ENCODE measurements around the gene PEX12. TPM values are rescaled to one million over a fixed set of nuclear protein-coding genes. Genes with fewer than 3 reads are reported as not detected.
"Not testable (repeated sequence)": the region's sequence is repeated elsewhere in the genome, so short reads cannot be mapped to it uniquely, and the experiment has no call there.

The PEX12 gene
- total and polyA plus RNA-seq, 5 donors from 2014 or later, result 1.1 to 3.4 (median 1.8) TPM

DNA sequence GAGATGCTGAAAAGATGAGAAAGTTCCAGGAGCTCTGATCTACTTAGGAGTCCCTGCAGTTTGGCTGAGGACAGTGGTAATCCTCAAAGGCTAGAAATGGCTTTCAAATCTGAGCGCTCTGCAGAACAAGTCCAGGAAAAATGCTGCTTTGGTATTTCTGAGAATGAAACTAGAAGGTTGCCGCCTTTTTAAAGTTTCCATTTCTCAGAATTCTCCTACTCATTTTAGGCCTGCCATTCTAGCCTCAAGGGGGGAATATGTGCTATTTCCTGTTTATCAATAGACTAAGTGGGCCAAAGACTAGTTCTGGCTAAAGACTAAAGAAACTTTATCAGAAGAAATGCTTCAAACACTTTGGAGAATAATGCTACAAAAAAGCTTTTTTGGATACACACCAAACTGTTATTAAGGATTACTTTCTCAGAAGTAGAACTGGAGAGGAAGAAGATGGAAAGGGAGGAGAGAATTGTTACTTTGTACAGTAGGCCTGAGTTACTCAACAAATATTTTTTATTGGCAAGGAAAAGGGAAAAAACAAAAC, 40.7 kb downstream of the PEX12 start, which contains the start of gene SLFN12L:
Gene SLFN12L, minus strand, starts transcription at position 78 of the 541 bp plus-strand sequence. CDS start 15,314 bp downstream, outside the sequence.
- Mint-ChIP-seq H3K36me3 (peaks cover 15% of the 10 kb centered on the region), H3K27ac (peak within 1 kb of the TSS; percentile 87 to 100 (median 94)), H3K4me1 (peaks cover 31 to 67% (median 48%) of the 10 kb centered on the region in 4 donors), H3K9me3 (no peaks in the 10 kb centered on the region), H3K4me3 (peak within 1 kb of the TSS; percentile 89 to 98 (median 94)), H3K27me3 (no peaks in the 10 kb centered on the region)
- Histone ChIP-seq H3K27ac (ENCODE audit: insufficient read depth, low read length, poor library complexity, severe bottlenecking) (peak within 1 kb of the TSS; percentile 86), H3K4me1 (ENCODE audit: control insufficient read depth, insufficient read depth, low read length, poor library complexity, severe bottlenecking) (peaks cover 85% of the 10 kb centered on the region), H3K9me3 (ENCODE audit: control insufficient read depth in 2 of 2, low read length in 2 of 2) (no peaks in the 10 kb centered on the region), H3K36me3 (ENCODE audit: control insufficient read depth, insufficient read depth, low read length) (no peaks in the 10 kb centered on the region), H3K27me3 (ENCODE audit: control insufficient read depth, insufficient read depth, low read length) (no peaks in the 10 kb centered on the region), H3K4me3 (ENCODE audit: low read depth, low read length) (peak within 1 kb of the TSS; percentile 97)
- DNase-seq (peak in 2 of 3 donors; percentile 34 to 95), ATAC-seq (ENCODE audit: low read depth in 2 of 2) (peak; percentile 69 to 71)

DNA sequence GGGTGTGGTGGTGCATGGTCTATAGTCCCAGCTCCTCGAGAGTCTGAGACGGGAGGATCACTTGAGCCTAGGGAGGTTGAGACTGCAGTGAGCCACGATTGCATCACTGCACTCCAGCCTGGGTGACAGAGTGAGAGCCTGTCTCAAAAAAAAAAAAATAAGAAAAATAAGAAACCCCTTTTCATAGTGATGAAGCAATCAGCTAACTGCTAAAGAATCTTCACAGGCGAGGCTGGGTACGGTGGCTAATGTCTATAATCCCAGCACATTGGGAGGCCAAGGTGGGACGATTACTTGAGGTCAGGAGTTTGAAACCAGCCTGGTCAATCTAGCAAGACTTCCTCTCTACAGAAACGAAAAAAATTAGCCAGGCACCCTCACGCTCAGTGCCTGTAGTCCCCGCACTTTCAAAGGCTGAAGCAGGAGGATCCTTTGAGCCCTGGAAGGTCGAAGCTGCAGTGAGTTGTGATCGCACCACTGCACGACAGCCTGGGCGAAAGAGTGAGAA, 41.7 kb downstream of the PEX12 start:
- H3K27ac ChIP-seq (ENCODE audit: insufficient read depth, low read length, poor library complexity, severe bottlenecking), result peak overlapping the region; percentile 86
- Mint-ChIP-seq H3K27ac (peak overlapping the region; percentile 87 to 100 (median 94)), H3K4me1 (peaks cover 35 to 75% (median 53%) of the 10 kb centered on the region in 4 donors), H3K36me3 (peaks cover 15% of the 10 kb centered on the region), H3K4me3 (peak overlapping the region; percentile 89 to 98 (median 94)), H3K9me3 (no peaks in the 10 kb centered on the region), H3K27me3 (no peaks in the 10 kb centered on the region)
- peak overlapping the region; percentile 97 for H3K4me3 ChIP-seq (ENCODE audit: low read depth, low read length)
- peaks cover 92% of the 10 kb centered on the region for H3K4me1 ChIP-seq (ENCODE audit: control insufficient read depth, insufficient read depth, low read length, poor library complexity, severe bottlenecking)
- DNase-seq (peak in 1 of 3 donors; percentile 35), ATAC-seq (ENCODE audit: low read depth in 2 of 2) (peak in 1 of 2 donors; percentile 4)
- no peaks in the 10 kb centered on the region for H3K27me3 ChIP-seq (ENCODE audit: control insufficient read depth, insufficient read depth, low read length)
- no peaks in the 10 kb centered on the region for H3K9me3 ChIP-seq (ENCODE audit: control insufficient read depth in 2 of 2, low read length in 2 of 2)
- H3K36me3 ChIP-seq (ENCODE audit: control insufficient read depth, insufficient read depth, low read length), result no peaks in the 10 kb centered on the region

DNA sequence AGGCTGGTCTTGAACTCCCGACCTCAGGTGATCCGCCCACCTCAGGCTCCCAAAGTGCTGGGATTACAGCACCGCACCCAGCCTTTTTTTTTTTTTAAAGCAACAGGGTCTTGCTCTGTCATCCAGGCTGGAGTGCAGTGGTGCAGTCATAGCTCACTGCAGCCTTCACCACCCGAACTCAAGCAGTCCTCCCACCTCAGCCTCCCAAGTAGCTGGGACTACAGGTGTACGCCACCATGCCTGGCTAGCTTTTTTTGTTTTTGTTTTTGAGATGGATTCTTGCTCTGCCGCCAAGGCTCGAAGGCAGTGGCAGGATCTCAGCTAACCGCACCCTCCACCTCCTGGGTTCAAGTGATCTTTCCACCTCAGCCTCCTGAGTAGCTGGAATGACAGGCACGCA, 43.0 kb downstream of the PEX12 start:
- Mint-ChIP-seq H3K27ac (peak overlapping the region; percentile 87 to 100 (median 94)), H3K4me1 (peaks cover 39 to 74% (median 55%) of the 10 kb centered on the region in 4 donors), H3K4me3 (peak overlapping the region; percentile 89 to 98 (median 94)), H3K36me3 (peaks cover 21% of the 10 kb centered on the region)
- not testable (repeated sequence) for H3K27me3 ChIP-seq (ENCODE audit: control insufficient read depth, insufficient read depth, low read length); H3K36me3 ChIP-seq (ENCODE audit: control insufficient read depth, insufficient read depth, low read length); DNase-seq; H3K9me3 ChIP-seq (ENCODE audit: control insufficient read depth in 2 of 2, low read length in 2 of 2); ATAC-seq (ENCODE audit: low read depth in 2 of 2); H3K27me3 Mint-ChIP-seq; H3K9me3 Mint-ChIP-seq
- Histone ChIP-seq H3K4me3 (ENCODE audit: low read depth, low read length) (peak overlapping the region; percentile 97), H3K4me1 (ENCODE audit: control insufficient read depth, insufficient read depth, low read length, poor library complexity, severe bottlenecking) (peaks cover 95% of the 10 kb centered on the region), H3K27ac (ENCODE audit: insufficient read depth, low read length, poor library complexity, severe bottlenecking) (peak overlapping the region; percentile 86)

DNA sequence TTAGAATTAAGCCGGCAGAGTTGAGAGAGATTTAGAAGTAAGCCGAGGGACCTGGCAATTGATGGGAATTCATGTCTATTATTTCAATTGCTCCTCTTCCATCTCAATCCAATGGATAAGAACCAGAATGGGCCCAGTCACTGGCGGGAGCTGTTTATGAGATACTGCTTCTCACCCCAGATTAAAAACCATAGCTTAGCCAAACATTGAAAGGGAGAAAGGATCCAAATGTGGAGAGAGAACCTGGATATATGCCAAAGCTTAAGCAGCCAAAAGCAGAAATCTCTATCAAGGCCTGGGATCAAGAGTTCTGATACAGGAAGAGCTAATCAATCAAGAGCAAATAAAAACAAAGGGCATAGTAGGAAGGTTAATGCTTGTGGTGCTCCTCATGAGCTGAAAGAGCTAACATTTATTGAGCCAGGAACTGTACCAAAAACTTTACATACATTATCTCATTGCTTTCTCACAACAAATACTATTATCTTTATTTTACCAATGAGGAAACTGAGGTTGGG, 43.7 kb downstream of the PEX12 start:
- Histone ChIP-seq H3K9me3 (ENCODE audit: control insufficient read depth in 2 of 2, low read length in 2 of 2) (no peaks in the 10 kb centered on the region), H3K4me1 (ENCODE audit: control insufficient read depth, insufficient read depth, low read length, poor library complexity, severe bottlenecking) (peaks cover 87% of the 10 kb centered on the region), H3K27me3 (ENCODE audit: control insufficient read depth, insufficient read depth, low read length) (no peaks in the 10 kb centered on the region), H3K4me3 (ENCODE audit: low read depth, low read length) (peak overlapping the region; percentile 97), H3K36me3 (ENCODE audit: control insufficient read depth, insufficient read depth, low read length) (no peaks in the 10 kb centered on the region), H3K27ac (ENCODE audit: insufficient read depth, low read length, poor library complexity, severe bottlenecking) (peak overlapping the region; percentile 86)
- no peaks in the 10 kb centered on the region for H3K27me3 Mint-ChIP-seq
- H3K4me1 Mint-ChIP-seq, result peaks cover 34 to 72% (median 52%) of the 10 kb centered on the region in 4 donors
- peak overlapping the region; percentile 87 to 100 (median 94) for H3K27ac Mint-ChIP-seq
- ATAC-seq (ENCODE audit: low read depth in 2 of 2) (no peak), DNase-seq (no peak)
- H3K9me3 Mint-ChIP-seq, result peaks cover 0 to 2% (median 0%) of the 10 kb centered on the region in 7 donors
- H3K4me3 Mint-ChIP-seq, result peak overlapping the region; percentile 89 to 98 (median 94)
- peaks cover 22% of the 10 kb centered on the region for H3K36me3 Mint-ChIP-seq

DNA sequence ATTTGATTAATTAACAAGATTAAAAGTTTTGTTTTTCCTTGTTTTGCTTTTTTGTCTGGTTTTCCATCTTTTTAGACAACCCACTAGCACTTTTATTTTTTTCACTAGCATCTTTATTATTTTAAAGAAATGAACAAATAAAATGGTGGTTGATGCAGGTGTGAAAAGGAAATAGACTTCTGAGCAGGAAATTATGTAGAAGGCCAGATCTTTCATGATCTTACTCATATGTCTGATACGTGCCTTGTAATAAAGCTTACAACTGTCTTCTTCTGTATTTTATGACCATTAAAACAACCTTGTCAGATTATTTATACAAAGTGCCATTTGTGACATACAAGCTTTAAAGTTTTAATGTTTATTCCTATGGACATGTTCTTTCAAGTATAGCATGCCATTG, 47.2 kb downstream of the PEX12 start:
- ATAC-seq (ENCODE audit: low read depth in 2 of 2), result peak; percentile 35 to 48
- peak overlapping the region; percentile 12 to 92 (median 81) for H3K4me3 Mint-ChIP-seq
- H3K27me3 Mint-ChIP-seq, result no peaks in the 10 kb centered on the region
- peaks cover 0 to 5% (median 0%) of the 10 kb centered on the region in 7 donors for H3K9me3 Mint-ChIP-seq
- peak overlapping the region in 2 of 3 donors; percentile 48 to 78 for H3K27ac Mint-ChIP-seq
- Histone ChIP-seq H3K4me1 (ENCODE audit: control insufficient read depth, insufficient read depth, low read length, poor library complexity, severe bottlenecking) (peaks cover 65% of the 10 kb centered on the region), H3K9me3 (ENCODE audit: control insufficient read depth in 2 of 2, low read length in 2 of 2) (no peaks in the 10 kb centered on the region), H3K27ac (ENCODE audit: insufficient read depth, low read length, poor library complexity, severe bottlenecking) (peak overlapping the region; percentile 86), H3K27me3 (ENCODE audit: control insufficient read depth, insufficient read depth, low read length) (no peaks in the 10 kb centered on the region), H3K4me3 (ENCODE audit: low read depth, low read length) (peak overlapping the region; percentile 81), H3K36me3 (ENCODE audit: control insufficient read depth, insufficient read depth, low read length) (no peaks in the 10 kb centered on the region)
- peaks cover 31 to 85% (median 65%) of the 10 kb centered on the region in 4 donors for H3K4me1 Mint-ChIP-seq
- DNase-seq, result peak in 2 of 3 donors; percentile 37 to 52
- peaks cover 34% of the 10 kb centered on the region for H3K36me3 Mint-ChIP-seq

DNA sequence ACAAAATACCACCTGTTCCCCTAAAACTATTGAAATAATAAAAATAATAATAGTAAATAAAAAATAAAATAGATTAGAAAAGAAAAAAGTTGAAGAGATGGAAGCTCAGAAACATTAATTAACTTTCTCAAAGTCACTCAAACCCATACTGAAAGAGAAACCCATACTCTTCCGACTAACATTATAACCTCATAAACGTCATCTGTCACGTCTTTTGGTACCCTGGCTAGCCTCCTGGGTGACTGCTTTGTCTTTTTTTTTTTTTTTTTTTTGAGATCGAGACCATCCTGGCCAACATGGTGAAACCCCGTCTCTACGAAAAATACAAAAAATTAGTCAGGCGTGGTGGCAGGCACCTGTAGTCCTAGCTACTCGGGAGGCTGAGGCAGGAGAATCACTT, 48.5 kb downstream of the PEX12 start:
- Histone ChIP-seq H3K9me3 (ENCODE audit: control insufficient read depth in 2 of 2, low read length in 2 of 2) (no peaks in the 10 kb centered on the region), H3K4me1 (ENCODE audit: control insufficient read depth, insufficient read depth, low read length, poor library complexity, severe bottlenecking) (peaks cover 53% of the 10 kb centered on the region), H3K4me3 (ENCODE audit: low read depth, low read length) (no peak overlapping the region), H3K36me3 (ENCODE audit: control insufficient read depth, insufficient read depth, low read length) (no peaks in the 10 kb centered on the region), H3K27ac (ENCODE audit: insufficient read depth, low read length, poor library complexity, severe bottlenecking) (peak overlapping the region; percentile 86), H3K27me3 (ENCODE audit: control insufficient read depth, insufficient read depth, low read length) (no peaks in the 10 kb centered on the region)
- ATAC-seq (ENCODE audit: low read depth in 2 of 2) (no peak), DNase-seq (no peak)
- peaks cover 36 to 90% (median 73%) of the 10 kb centered on the region in 4 donors for H3K4me1 Mint-ChIP-seq
- peak overlapping the region; percentile 40 to 83 (median 72) for H3K4me3 Mint-ChIP-seq
- peaks cover 0 to 5% (median 0%) of the 10 kb centered on the region in 7 donors for H3K9me3 Mint-ChIP-seq
- H3K36me3 Mint-ChIP-seq, result peaks cover 38% of the 10 kb centered on the region
- peak overlapping the region; percentile 60 to 94 (median 78) for H3K27ac Mint-ChIP-seq
- H3K27me3 Mint-ChIP-seq, result no peaks in the 10 kb centered on the region

DNA sequence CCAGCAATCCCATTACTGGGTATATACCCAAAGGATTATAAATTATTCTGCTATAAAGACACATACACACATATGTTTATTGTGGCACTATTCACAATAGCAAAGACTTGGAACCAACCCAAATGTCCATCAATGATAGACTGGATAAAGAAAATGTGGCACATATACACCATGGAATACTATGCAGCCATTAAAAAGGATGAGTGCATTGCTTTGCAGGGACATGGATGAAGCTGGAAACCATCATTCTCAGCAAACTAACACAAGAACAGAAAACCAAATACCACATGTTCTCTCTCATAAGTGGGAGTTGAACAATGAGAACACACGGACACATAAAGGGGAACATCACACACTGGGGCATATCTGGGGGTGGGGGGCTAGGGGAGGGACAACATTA, 49.0 kb downstream of the PEX12 start:
- Mint-ChIP-seq H3K4me3 (peak overlapping the region in 3 of 4 donors; percentile 46 to 86 (median 56)), H3K27ac (peak overlapping the region; percentile 34 to 95 (median 34)), H3K4me1 (peaks cover 39 to 90% (median 73%) of the 10 kb centered on the region in 4 donors), H3K36me3 (peaks cover 36% of the 10 kb centered on the region)
- H3K27me3 ChIP-seq (ENCODE audit: control insufficient read depth, insufficient read depth, low read length); H3K4me3 ChIP-seq (ENCODE audit: low read depth, low read length); ATAC-seq (ENCODE audit: low read depth in 2 of 2); H3K9me3 Mint-ChIP-seq; DNase-seq; H3K27me3 Mint-ChIP-seq; H3K36me3 ChIP-seq (ENCODE audit: control insufficient read depth, insufficient read depth, low read length); H3K9me3 ChIP-seq (ENCODE audit: control insufficient read depth in 2 of 2, low read length in 2 of 2): not testable (repeated sequence)
- Histone ChIP-seq H3K27ac (ENCODE audit: insufficient read depth, low read length, poor library complexity, severe bottlenecking) (peak overlapping the region; percentile 86), H3K4me1 (ENCODE audit: control insufficient read depth, insufficient read depth, low read length, poor library complexity, severe bottlenecking) (peaks cover 51% of the 10 kb centered on the region)
